HG02571 (cell line): ENCODE data around the gene UBASH3B.
"Not testable (repeated sequence)": the region's sequence is repeated elsewhere in the genome, so short reads cannot be mapped to it uniquely, and the experiment has no call there.

Experiments
- ATAC-seq: cut with Tn5 transposase; IDR thresholded peaks from one replicate; pipeline ENCODE4 v1.9.1; 2021; ENCODE audit warnings: mild to moderate bottlenecking, moderate library complexity; ENCODE audit not compliant: unreplicated experiment

UBASH3B gene

GRCh38 chr11:122836916-122837315, 181.4 kb downstream of the UBASH3B start:
- ATAC-seq = no peak

GRCh38 chr11:122837528-122838346, 182.2 kb downstream of the UBASH3B start:
- ATAC-seq = no peak

GRCh38 chr11:122843281-122844141, 188.0 kb downstream of the UBASH3B start:
- ATAC-seq = peak; percentile 49

DNA sequence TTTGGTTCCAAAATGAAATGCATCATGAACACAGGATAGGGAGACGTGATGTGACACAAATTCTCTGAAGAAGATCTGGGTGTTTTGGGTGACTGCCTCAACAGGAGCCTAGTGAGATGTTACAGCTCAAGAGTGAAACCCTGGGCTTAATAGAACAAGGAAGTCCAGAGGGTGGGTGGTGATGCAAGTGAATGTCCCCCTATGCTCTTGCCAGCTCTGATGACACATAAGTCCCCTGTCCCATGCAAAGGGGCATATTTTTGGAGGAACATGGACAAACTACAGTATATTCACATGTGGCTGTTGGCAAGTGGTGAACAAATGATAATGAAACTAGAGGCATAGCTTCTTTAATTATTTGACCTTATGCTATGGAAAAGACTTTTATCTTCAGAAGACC, 191.9 kb downstream of the UBASH3B start:
- no peak for ATAC-seq

DNA sequence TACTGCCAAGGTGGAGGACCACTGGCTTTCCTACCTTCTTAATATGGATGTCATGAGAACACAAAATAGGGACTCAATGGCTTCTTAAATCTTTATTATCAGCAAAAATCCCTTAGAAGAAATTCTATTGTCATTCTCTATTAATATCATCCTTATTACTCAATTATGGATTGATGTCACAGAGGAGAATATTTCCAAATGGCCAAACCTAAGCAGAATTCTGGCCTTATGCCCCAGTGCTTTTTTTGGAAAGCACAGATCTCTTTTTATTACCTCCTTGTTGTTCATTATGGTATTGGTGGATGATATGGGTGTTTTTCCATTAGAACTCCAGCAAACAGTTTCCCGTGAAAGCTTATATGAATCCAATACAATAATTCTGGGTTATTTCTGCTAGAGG, 192.7 kb downstream of the UBASH3B start:
- no peak for ATAC-seq

- no peak for ATAC-seq
Observed at GRCh38 chr11:122850076-122850631, 194.6 kb downstream of the UBASH3B start.

DNA sequence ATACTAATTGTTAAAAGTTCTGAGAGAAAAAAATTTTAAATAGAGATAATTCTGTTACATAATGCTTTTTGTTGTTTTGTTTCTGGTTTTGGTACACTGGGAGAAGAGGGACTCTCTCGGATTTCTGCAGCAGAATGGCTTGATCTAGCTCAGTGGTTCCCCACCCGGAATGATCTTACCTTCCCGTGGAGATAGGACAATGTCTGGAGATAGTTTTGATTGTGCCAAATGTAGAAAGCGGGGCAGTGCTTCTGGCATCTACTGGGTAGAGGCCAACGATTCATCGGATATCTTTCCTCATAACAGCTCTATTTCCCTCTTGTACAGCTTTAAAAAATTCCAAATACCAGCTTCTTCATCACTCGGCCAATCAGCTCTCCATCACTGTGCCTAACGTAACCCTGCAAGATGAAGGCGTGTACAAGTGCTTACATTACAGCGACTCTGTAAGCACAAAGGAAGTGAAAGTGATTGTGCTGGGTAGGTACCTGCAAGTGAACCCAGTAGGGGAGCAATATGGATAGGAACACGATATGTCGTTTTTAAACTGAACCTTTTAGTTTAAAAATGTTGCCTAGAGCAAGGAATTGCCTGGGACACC, 195.9 kb downstream of the UBASH3B start:
- ATAC-seq = no peak

GRCh38 chr11:122852074-122852795, 196.7 kb downstream of the UBASH3B start:
- no peak for ATAC-seq

DNA sequence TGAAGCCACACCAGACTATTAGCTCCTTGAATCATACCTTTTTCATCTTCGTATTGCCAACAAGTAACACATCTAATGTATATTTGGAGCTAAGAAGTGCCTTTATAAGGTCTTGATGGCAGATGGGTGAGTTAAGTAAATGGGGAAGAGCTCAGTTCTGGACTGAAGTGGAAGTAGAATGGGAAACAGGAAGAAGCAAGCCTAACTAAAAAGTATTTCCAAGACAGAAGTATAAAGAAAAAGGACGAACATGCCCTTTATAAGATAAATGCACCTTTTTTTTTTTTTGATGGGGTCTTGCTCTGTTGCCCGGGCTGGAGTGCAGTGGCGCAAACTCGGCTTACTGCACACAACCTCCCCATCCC, 197.3 kb downstream of the UBASH3B start:
- ATAC-seq = no peak

DNA sequence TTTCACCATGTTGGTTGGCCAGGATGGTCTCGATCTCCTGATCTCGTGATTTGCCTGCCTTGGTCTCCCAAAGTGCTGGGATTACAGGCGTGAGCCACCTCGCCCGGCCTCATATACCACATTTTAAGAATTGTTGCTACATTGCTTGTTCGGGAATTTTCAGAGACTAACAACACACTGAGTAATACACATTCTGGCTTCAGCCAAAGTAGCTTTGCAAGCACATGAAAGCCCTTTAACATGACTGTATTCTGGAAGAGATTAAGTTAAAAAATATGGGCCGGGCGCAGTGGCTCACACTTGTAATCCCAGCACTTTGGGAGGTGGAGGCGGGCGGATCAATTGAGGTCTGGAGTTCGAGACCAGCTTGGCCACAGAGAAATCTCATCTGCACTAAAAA, 197.7 kb downstream of the UBASH3B start:
- ATAC-seq = no peak

- ATAC-seq = no peak
Observed at GRCh38 chr11:122853971-122854446, 198.5 kb downstream of the UBASH3B start.

GRCh38 chr11:122861631-122862030, 206.1 kb downstream of the UBASH3B start:
- ATAC-seq = no peak

- no peak for ATAC-seq
Observed at GRCh38 chr11:122862091-122862490, 206.6 kb downstream of the UBASH3B start.

- ATAC-seq = not testable (repeated sequence)
Observed at GRCh38 chr11:122863154-122863553, 207.6 kb downstream of the UBASH3B start.

DNA sequence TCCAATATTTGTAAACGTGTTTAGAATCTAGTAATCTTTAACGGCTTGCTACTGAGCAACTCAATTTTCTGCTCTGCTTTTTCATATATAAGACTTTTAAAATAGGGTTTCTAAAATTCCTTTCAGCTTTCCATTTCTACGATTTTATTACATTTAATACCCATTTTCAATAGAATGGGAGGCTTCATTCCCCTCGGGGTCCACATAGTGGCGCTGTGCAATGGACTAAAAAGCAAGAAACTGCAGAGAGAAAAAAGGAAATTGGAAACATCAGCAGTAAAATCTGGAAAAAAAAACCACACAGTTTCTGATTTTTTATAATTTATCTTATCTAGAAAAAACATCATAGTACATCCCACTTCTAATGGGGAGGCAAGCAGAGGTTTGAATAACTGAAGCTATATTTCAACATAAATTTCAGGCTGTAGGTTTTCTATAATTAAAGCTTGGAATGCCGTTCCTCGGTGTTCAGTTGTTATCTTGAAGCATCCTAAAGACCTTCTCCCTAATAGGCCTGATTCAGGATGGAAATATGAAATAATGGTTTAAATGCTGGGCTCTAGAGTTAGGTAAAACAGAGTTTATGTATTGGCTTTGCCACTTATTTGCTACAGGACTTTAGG, 208.3 kb downstream of the UBASH3B start:
- ATAC-seq = no peak
